HG03064 (cell line): ENCODE results near the gene KCNH2.

Experiments
- ATAC-seq: cut with Tn5 transposase; IDR thresholded peaks from one replicate; pipeline ENCODE4 v1.9.1; 2021; ENCODE audit warnings: low read depth; ENCODE audit not compliant: unreplicated experiment

The KCNH2 gene

DNA sequence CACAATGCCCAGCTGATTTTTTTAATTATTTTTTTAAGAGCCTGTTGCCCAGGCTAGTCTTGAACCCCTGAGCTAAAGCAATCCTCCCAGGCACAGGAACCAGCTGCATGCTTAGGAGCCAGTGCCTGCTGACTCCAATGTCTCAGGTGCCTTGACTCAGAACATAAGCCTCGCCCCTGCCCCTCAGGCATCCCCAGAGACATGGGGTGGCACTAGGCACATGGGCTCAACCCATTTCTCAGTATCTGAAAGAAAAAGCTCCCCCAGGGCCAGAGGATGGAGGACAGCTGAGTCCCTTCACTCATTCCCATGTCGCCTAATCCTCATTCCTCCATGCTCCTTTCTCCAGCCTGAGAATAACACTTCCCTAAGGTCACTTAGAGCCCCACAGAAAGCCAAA, 39.1 kb downstream of the KCNH2 start:
- ATAC-seq = no peak

DNA sequence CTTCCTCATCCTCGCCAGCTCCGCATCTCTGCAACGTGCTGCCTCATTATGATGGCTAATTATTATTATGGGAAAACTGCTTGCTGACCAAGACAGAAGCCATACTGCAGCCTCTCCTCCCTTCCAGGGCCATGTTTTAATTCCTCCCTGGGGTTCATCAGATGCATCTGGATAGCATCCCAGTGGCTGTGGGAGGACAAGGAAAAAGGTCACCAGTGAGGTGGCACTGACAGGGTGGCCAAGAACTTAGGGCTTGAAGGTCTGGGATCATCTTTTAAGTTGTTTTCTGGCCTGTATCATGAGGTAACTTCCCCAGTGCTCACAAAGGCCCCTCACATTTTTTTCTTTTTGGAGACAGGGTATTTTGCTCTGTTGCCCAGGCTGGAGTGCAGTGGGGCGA, 39.6 kb downstream of the KCNH2 start:
- no peak for ATAC-seq

DNA sequence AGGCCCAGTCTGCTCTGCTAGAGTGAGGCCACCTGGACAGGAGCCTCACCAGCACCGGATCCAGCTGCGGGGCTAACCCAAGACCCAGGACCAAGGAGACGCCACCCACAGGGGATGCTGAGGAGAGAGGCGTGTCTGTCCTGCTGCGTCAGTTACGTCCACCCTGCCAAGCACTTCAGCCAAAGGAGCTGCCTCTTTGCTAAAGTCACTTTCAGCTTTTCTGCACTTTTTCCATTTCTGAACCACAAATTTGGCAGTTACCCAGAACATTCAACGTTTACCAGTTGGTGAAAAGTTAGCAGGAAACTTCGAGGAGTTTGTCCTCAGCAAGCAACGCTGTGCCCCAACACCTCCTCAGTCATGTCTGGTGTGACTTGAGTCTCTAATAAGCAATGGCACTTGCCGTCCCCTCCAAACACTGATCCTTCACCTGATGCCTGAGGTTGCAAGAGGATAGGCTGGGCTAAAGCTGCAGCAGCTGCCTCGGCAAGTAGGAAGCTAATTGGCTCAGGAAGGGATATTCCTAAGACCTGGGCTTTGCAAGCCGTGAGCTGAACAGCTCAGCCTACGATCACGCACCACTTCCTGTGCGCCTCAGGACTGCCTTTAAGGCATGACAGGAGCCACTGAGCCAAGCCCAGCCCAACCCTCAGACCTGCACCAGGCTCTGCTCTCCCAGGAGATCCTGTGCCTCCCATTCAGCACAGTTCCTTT, 40.1 kb downstream of the KCNH2 start:
- no peak for ATAC-seq

DNA sequence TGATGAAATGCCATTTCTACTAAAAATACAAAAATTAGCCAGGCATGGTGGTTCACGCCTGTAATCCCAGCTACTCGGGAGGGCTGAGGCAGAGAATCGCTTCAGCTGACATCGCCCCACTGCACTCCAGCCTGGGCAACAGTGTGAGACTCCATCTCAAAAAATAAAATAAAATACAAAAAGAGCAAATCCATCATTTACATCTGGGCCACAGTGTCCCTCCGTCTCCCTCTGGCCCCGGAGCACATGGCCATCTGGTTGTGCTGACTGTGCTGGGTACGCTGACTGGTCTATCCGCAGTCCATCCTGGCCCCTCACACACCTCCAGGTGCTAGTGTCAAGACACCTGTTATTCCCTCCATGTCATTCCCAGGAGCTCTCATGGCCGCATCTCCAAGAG, 42.1 kb downstream of the KCNH2 start:
- ATAC-seq = no peak

DNA sequence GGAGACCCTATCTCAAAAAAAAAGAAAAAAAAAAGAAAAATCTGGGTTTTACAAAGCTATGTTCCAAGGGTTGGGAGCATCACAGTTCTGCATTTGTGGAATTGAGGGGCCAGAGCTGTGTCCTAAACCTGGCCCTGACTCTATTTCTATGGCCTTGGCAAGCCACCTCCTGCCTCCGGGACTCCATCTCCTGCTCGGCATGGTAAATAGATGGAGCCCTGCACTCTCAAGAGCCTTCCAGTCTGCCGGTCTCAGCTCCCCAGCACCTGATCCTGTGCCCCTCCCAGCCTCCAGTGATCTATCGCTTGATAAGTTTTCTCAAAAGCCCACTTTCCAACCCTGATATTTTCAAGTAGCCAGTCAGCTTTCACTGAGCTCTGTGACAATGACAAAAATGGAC, 43.0 kb downstream of the KCNH2 start:
- ATAC-seq = no peak

DNA sequence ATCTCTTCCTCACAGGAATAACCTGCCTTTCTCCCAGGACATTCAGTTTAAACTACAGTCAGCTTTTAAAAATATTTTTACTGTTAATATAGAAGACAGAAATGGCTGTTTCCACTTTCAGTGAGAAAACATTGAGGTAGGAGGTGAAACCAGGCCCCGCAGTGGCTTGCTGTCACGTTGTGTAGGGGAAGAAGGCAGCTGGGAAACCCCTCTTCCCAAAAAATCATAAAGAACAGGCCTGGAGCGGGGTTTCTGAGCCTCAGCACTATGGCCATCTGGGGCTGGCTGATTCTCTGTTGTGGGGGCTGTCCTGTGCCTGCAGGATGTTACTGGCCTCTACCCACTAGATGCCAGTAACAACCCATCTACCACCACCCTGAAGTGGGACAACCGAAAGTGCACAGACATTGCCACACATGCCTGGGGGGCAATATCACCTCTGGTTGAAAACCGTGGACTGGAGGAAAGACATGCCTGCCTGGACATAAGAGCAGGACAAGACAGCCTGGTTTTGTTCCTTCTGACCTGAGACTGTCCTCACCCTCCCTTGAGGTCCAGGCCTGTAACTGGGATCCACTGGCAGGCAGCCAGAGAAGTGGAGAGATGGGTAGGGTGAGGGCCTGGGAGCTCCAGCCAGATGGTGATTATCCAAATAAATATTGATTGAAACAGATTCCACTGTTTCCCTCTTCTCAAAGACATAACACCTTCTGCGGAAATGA, 43.9 kb downstream of the KCNH2 start:
- ATAC-seq = no peak

DNA sequence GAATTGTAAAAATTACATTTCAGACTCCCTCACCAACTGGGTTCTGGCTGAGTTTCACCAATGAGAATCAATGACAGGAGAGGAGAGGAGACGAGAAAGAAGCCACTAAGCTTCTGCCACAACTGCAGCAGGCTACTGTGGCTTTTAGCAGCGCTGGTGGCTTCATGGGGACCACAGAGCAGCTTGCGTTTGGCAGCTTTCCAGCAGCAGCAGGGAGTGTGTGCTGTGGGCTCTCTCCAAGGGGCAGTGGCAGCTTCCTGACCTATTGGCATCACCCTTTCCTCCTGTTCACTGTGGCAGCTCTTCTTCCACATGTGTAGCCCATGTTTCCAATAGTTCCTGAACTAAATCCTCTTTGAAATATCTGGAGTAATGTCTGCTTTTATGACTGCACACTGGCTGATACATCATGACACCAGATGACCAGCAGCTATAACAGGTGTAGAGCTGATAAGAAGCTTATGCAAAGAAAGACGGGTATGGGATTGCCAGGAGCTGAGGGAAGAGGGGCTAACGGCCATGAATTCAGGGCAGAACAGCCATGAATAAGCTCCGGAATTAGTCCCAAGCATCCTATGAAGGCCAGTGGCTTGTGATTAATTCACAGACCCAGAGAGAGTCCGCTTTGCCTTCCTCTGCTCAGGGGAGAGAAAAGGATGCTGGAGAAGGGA, 46.8 kb downstream of the KCNH2 start:
- no peak for ATAC-seq

DNA sequence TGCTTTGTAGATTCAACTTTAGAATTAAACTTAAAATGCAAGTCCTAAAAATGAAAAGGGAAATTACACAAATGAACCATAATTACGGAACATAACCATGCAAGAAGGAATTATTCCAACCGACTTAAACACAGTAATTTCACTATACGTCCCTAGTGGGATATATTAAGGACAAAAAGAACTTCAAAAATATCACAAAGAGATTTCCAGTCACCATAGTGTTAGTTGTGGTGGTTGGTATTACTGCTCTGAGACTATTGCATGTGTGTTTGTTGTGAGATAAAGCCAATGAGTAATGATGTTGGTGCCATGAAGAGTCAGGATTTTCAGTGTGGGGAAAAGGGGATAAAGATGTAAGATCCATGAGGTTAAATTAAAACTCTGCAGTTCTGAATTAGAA, 49.6 kb downstream of the KCNH2 start:
- ATAC-seq = no peak

DNA sequence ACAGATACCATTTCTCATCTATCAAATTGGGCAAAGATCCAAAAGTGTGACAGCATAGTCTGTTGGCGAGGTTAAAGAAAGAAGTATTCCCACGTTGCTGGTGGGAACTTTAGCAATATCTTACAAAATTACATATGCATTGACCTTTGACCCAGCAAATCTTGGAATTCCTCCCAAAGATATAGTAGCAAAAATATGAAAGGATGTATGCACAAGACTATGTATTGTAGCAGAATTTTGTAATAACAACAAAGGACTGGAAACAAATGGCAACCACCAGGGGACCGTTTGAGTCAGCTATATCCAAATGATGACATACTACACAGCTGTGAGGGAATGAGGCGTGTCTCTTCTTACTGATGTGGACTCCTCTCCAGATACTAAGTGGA, 50.2 kb downstream of the KCNH2 start:
- no peak for ATAC-seq

DNA sequence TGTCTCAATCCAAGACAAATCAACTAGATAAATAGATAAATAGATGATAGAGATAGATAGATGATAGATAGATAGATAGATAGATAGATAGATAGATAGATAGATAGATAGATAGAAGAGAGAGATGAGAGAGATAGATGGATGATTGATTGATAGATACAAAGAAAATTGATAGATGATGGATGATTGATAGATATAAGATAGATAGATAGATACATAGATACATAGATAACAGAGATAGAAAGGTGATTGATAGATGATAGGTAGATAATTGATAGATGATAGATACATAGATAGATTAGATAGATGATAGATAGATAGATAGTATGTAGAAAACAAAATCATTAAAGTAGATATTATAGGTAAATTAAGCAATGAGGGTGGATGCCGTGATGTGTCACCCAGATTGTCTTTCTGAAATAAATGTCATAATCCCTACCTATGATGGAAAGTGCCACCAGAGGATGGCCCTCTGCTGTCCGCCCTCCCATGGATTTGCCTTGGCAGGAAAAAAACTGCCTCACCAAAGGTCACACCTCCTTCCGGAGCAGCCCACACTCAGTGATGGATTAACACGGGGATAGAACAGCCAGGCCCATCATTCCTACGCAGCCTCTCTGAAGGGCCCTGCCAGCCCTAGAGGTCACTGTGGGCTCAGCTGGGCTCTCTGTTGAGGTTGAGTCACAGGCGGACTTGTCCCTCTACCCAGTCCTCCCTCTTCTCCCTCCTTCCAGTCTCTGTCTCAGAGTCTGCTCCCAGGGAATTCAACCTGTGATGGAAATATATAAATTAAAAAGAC, 50.8 kb downstream of the KCNH2 start:
- ATAC-seq = no peak

DNA sequence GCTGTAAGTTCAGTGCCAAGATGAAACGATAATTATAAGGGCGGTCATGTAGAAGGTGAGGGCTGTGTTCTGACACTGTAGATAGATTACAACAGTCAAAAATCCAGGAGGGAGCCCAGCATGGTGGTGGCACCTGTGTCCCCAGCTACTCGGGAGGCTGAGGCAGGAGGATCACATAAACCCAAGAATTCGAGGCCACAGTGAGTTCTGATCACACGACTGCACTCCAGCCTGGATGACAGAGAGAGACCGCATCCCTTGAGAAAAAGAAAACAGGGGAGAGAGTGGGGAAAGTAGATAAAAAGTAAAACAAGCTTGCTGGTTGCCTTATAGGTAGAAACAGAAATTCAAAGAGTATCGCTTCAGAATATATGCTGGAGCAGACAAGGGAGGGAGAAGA, 52.1 kb downstream of the KCNH2 start:
- no peak for ATAC-seq

DNA sequence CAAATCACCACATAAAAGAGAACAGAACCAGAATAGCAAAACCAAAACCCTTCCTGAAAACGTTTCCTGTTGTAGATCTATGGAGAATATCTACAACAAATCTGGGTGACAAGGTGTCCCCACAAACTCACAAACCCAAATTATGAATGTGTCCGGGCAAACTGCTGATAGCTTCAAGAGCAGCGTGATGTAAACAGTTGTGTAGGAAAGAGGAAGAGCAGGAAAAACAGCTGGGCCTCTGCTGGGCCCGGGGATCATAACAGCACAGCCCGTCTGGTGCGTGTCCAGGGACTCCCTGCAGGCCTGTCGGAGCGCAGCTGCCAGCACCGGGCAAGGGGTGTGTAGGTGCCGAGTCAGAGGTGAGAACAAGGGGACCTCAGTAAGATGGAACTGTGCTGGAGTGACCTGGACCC, 53.7 kb downstream of the KCNH2 start:
- no peak for ATAC-seq

DNA sequence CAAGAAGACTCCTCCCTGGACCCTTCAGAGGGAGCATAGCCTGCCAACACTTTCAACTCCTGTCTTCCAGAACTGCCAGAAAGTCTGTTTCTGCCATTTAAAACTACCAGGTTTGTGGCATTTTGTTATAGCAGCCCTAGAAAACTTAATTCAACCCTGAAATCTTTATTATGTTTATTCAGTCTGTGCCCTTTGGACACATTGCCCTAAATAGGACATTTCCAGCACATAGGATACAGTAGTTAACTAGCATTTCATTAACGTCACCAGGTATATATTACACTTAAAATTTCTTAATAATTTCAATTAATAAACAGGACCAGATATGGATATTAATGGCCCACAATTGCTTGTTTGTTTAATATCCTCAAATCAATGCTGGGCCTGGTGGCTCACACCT, 54.3 kb downstream of the KCNH2 start:
- no peak for ATAC-seq

DNA sequence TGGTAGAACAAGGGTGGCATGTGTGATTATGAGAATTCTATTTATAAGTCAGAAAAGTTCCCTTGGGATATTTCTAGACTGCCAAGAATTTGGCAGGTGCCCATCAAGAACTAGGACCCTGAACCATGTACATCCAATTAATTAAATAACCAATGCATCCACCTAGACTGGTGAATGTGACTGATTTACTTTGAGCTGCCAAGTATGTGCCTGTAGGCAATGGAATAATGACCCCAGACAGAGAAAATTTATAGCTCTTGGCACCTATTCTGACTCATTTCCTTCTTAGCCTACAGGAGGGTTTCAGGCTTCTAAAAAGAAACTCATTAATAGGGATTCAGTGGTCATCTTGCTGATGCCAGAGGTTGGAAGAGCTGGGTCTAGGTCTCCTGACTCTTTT, 54.9 kb downstream of the KCNH2 start:
- ATAC-seq = no peak

DNA sequence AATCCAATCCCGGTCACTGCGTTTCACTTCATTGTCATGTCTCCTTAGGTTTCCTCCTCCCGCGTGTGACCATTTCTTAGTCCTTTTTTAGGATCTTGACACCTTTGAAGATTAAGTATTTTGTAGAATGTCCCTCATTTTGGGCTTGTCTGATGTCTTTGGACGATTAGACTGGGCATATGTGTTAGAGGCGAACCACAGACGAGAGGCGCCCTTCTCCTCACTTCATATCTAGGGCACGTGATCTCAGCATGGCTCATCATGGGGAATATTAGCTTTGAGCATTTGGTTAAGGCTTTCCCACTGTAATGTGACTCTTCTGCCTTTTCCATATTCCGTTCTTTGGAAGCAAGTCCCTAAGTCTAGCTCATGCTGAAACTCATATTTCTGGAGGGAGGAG, 59.0 kb downstream of the KCNH2 start:
- no peak for ATAC-seq

DNA sequence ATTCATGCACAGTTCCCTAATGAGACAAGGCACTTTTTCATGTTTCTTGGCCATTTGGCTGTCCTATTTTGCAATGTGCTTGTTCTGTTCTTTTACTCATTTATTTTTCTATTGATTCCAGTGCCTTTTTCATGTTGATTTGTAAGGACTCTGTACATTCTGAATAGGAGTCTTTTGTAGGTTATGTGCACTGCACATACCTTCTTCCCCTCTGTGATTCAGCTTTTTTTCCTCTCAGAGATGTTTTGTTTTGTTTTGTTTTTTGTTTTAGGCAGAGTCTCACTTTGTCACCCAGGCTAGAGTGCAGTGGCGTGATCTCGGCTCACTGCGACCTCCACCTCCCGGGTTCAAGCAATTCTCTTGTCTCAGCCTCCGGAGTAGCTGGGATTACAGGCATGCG, 59.7 kb downstream of the KCNH2 start:
- no peak for ATAC-seq

DNA sequence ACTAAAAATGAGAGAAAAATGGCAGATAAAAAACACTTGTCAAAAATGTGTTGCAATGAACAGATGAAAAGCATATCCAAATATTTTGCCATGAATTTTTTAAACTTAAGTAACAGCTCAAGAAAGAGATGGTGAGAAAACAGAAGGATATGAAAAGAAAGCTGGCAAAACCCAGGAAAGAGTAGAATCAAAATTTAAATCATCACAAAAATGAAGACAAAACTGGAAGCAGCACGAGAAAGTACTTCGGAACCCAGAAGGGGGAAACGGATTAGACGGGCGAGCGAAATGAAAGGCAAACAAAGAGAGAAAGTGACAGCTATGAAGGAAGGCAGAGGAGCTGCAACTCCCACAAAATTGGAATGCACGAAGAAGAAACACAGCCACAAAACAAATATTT, 60.2 kb downstream of the KCNH2 start:
- no peak for ATAC-seq

DNA sequence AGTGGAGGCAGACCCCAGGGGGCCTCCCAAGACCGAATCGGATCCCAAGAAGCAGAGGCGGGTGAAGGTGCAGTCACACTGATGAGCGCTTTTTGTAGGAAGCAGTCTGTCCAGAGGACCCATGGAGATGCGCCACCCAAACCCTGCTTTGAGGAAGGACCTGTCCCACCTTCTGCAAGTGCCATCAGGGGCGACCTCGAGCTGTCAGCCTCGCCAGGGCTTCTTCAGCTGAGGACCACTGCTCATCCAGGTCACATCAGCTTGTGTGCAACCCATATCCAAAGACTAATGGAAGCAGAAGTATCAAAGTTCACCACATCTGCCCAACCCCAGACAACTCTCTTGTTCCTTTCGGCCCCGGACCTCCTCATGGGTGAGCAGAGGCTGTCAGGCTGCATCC, 61.5 kb downstream of the KCNH2 start:
- ATAC-seq = no peak

DNA sequence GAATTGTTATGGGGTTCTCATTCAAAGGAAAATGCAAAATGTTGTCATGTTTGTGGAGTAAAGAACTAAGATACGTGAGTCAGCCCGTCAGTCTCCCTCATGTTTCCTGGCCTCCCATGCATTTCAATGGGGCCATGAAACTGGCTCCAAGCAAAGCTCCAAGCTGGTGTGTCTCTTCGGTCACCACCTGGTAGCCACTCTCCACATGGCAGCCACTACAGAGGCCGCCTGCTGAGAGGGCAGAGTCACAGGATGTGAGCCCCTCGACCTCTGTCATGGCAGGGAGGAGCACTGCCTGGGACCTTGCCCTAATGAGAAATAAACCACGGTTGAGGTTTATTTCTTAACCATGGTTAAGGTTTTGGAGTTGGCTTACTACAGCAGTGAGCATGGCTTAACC, 63.2 kb downstream of the KCNH2 start:
- no peak for ATAC-seq

DNA sequence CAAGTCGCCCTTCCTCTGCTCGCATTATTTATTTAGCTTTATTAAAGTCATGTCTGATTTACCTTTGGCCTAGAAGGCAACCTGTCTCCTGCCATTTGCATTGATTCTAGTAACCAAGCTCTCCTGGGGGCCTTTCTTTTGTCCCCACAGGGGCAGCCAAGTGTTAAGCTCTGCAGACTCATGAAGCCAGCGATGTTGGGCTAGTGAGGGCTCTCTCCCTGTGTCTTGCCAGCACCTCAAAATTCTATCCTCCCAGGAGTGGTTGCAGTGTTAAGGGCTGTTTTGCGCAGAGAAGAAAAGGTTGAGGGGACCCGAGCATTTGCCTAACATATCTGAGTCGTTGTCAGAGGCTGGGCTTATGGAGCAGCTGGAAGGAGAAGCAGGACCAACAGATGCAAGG, 63.9 kb downstream of the KCNH2 start:
- ATAC-seq = no peak

DNA sequence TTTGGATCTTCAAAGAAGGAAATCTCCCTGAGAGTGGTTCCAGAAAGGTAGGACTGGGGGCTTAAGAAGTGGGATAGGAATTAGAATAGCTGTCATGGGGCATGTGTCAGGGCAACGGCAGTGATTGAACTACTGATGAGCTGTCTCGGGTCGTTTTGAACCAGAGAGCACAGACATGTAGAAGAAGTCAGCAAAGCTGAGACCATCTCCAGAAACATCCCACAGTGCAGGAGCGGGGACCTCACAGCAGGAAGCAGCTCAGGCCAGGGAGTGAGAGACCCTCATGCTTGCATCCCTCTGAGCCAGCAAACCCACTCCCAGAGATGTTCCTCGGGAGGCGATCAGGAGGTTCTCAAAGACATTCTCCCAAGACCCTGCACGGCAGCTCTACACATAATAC, 65.7 kb downstream of the KCNH2 start:
- ATAC-seq = no peak
